Neural crest cell (in vitro differentiated cells): ENCODE results near the gene HOXA3. TPM values are rescaled to one million over a fixed set of nuclear protein-coding genes. Genes with fewer than 3 reads are reported as not detected.
A peak's percentile ranks its signal among the peaks of the same experiment; 100 is the strongest.

Source experiments
- DNase-seq: peaks from one replicate; pipeline ENCODE4 v3.0.0; 2021; ENCODE audit warnings: low read depth, mixed read lengths, low spot score
- H3K27ac Mint-ChIP-seq: one replicate; pipeline ENCODE4 v1.8.0; 2021; ENCODE audit warnings: mild to moderate bottlenecking, mixed read lengths; ENCODE audit not compliant: unreplicated experiment
- H3K27me3 Mint-ChIP-seq: 2 replicates; pipeline ENCODE4 v1.8.0; 2021; ENCODE audit warnings: low read depth, mild to moderate bottlenecking, mixed read lengths
- H3K36me3 Mint-ChIP-seq: 2 replicates; pipeline ENCODE4 v1.8.0; 2021; ENCODE audit warnings: low read depth, mild to moderate bottlenecking, mixed read lengths
- H3K4me1 Mint-ChIP-seq: 2 replicates; pipeline ENCODE4 v1.8.0; 2021; ENCODE audit warnings: mixed read lengths
- H3K4me3 Mint-ChIP-seq: one replicate; pipeline ENCODE4 v1.8.0; 2021; ENCODE audit warnings: mild to moderate bottlenecking, mixed read lengths
- H3K9me3 Mint-ChIP-seq: 2 replicates; pipeline ENCODE4 v1.8.0; 2021; ENCODE audit warnings: mixed read lengths
- total RNA-seq: library from RNA; stranded (reverse); gene quantifications from 2 replicates; pipeline ENCODE4 v1.2.1, GENCODE V29; 2021
- TF ChIP-seq, protein P1 (sequence below): fragments of 200-600 bp; sonication (generic); conservative IDR thresholded peaks from 2 replicates; pipeline ENCODE4 v1.5.0; 2021; ENCODE audit warnings: antibody characterized with exemption, mild to moderate bottlenecking

The HOXA3 gene
- total RNA-seq, 1 donor from 2014 or later = 10.6 TPM

DNA sequence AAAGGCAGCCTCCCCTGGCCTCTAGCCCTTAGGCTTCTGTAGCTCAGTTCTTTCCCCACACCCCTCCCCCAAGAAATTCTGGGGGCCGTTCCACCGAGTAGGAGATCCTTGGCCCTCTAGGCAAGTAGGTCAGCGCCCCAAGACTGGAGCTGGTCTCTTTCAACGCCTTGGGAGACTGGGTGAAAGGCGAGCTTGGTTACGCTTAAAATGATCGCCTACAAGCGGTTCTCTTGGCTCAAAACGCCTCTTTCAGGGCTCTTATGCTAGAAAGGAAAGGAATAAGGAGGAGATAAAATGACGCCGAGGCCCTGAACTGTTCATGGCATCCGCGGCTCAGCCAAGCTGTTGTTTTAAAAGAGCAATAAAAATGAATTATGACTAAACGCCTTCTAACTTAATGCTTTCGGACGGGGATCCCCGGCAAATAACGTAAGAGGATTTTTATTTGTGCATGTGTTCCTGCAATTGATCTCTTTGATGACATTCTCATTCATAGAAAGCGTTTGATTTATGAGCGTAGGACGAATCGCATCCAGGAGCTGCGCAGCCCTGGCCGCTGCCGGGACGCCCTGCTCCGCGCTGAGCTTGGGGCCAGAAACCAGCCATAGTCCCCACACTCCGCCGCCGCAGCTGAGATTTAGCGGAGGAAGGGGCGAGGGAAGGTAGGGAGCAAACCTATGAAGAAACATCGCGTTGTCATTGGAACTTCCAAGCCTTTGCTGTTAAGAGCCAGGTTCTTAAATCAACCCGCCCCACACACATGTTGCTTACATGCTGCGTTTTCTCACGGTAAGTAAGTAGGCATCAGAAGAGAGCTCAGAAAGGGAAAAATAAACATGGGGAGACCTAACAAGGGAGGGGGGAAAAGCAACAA is 53.6 kb downstream of the HOXA3 start:
- Mint-ChIP-seq H3K9me3 (no peaks in the 10 kb centered on the region), H3K4me3 (peak overlapping the region; percentile 99), H3K4me1 (peaks cover 79% of the 10 kb centered on the region), H3K27me3 (peaks cover 94% of the 10 kb centered on the region), H3K27ac (peak overlapping the region; percentile 98), H3K36me3 (peaks cover 39% of the 10 kb centered on the region)
- DNase-seq = peak; percentile 32
- TF ChIP-seq, protein P1, sequence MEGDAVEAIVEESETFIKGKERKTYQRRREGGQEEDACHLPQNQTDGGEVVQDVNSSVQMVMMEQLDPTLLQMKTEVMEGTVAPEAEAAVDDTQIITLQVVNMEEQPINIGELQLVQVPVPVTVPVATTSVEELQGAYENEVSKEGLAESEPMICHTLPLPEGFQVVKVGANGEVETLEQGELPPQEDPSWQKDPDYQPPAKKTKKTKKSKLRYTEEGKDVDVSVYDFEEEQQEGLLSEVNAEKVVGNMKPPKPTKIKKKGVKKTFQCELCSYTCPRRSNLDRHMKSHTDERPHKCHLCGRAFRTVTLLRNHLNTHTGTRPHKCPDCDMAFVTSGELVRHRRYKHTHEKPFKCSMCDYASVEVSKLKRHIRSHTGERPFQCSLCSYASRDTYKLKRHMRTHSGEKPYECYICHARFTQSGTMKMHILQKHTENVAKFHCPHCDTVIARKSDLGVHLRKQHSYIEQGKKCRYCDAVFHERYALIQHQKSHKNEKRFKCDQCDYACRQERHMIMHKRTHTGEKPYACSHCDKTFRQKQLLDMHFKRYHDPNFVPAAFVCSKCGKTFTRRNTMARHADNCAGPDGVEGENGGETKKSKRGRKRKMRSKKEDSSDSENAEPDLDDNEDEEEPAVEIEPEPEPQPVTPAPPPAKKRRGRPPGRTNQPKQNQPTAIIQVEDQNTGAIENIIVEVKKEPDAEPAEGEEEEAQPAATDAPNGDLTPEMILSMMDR = no peak

DNA sequence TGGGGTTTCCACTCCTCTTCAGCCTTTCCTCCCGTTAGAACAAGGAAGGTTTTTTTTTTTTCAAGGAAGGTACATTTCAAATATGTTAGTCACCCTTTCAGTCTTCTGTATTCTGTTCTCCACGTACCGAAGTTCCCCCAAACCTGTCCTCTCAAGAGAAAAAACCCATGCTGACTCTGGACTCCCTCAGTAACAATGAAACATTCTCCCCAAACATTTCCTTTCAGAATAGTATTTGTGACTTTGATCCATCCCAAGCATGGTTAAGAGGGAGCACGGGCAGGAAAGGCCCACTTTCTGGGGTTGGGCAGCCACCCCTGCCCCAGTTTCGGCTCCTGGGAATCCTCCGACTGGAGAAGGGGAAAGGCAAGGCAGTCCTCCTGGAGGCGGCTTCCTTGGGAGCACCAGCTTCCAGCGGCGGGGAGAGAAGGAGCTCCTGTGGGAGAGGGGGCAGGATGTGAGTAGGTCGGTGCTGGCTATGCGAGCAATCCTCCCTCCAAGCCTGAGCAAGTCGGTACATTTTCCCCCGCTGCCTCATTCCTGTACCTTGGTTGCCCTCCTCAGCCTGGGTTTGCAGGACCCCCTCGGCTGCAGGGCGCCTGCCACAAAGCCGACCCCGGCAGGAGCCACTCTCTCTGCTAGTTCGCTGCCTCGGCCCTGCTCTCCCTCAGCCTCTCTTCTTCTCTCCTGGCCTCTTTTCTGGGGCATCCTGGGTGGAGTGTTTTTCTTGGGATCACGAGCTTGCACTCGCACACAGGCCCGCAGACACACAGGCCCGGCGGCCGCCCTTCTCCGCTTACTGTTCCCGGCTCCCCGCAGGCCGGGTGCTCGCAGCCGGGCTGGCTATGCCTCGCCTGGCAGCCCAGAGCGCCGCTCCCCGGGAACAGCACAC is 54.5 kb downstream of the HOXA3 start:
- no peaks in the 10 kb centered on the region for H3K9me3 Mint-ChIP-seq
- peak overlapping the region; percentile 99 for H3K4me3 Mint-ChIP-seq
- H3K27me3 Mint-ChIP-seq = peaks cover 94% of the 10 kb centered on the region
- peaks cover 76% of the 10 kb centered on the region for H3K4me1 Mint-ChIP-seq
- peak overlapping the region; percentile 98 for H3K27ac Mint-ChIP-seq
- H3K36me3 Mint-ChIP-seq = peaks cover 42% of the 10 kb centered on the region
- TF ChIP-seq, protein P1 = no peak
- no peak for DNase-seq

DNA sequence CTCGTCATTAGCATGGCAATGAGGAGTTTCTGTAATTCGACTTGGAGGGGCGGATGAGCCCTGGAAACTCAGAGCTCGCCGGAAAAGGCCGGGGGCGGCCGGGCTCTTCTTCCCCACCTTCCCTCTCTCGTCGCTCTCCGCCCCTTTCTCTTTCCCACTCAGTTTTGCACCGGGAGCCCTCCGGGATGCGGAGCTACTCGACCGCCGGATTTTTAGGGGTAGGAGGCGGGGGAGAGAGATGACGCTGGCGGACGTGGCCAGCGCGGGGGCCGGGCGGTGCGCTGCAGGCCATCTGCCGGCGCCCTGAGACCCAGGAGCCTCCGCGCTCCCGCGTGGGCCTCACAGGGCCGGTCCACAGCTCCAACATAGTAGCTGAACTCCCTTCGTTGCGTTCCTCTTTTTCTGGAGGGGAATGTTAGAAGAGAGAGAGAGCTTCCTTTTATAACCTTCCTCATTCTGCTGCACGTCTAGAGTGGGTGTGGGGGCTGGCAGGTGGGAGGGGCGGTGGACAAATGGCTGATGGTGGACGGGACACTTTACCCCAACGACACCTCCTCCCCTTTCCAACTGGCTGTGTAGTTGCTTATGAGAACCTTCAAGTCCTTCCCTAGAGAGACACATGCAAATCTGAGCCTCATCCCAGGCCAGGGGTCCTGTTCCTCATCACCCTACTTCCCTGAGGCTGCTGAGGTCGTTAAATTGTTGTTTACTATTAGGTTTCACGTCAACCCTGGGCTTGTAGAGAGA is 55.4 kb downstream of the HOXA3 start:
- peaks cover 40% of the 10 kb centered on the region for H3K36me3 Mint-ChIP-seq
- no peaks in the 10 kb centered on the region for H3K9me3 Mint-ChIP-seq
- H3K27ac Mint-ChIP-seq = peak overlapping the region; percentile 69
- peaks cover 76% of the 10 kb centered on the region for H3K4me1 Mint-ChIP-seq
- peaks cover 96% of the 10 kb centered on the region for H3K27me3 Mint-ChIP-seq
- peak overlapping the region; percentile 99 for H3K4me3 Mint-ChIP-seq
- TF ChIP-seq, protein P1 = no peak
- DNase-seq = no peak

DNA sequence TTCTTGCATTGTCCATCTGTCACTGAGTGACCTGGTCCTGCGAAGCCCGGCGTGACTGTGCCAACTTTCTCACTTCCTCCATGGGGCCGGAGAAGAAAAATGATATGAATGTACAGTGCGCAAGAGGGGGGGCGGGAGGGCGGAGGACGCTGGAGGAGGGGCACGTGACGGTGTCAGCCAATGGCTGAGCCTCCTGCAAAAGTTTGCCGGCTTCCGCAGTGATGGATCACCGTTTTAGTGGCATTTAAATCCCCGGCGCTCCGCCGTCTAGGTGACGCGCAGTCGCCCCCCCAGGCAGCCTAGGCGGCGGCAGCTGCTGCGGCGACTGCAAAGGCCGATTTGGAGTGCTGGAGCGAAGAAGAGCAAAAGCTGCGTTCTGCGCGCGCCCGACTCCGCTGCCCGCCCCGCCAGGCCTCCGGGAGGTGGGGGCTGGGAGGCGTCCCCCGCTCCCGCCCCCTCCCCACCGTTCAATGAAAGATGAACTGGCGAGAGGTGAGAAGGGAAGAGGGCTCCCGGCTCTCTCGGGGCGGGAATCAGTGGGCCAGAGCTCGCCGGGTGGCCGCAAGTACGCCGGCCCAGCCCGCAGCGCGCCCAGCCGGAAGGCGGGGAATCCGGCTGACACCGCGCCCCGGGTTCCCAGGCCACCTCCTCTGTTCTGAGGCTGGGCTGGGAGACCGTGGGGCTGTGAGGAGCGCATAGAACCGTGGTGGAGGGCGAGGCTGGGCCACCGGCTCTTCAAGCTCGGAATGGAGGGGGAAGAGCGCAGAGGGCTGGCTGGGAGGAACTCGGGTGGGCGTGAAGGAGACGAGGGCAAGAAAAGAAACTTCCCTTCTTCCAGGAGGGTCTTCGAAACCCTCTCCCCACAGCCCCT is 56.3 kb downstream of the HOXA3 start, which contains the start of gene HOXA1:
Gene HOXA1 (minus strand): TSS at position 104 of the 871 bp plus-strand sequence. CDS start 88 bp downstream, at position 16.
- Mint-ChIP-seq H3K27me3 (peaks cover 96% of the 10 kb centered on the region), H3K4me3 (peak within 1 kb of the TSS; percentile 99), H3K9me3 (no peaks in the 10 kb centered on the region), H3K27ac (peak within 1 kb of the TSS; percentile 63), H3K4me1 (peaks cover 78% of the 10 kb centered on the region), H3K36me3 (peaks cover 34% of the 10 kb centered on the region)
- TF ChIP-seq, protein P1 = no peak
- peak; percentile 74 for DNase-seq
